ENCODE data around the gene MRPL51. TPM values are rescaled to one million over a fixed set of nuclear protein-coding genes. Genes with fewer than 3 reads are reported as not detected.
A peak's percentile ranks its signal among the peaks of the same experiment; 100 is the strongest.

Gene MRPL51
- total RNA-seq, 1 donor from 2014 or later = 168 TPM

DNA sequence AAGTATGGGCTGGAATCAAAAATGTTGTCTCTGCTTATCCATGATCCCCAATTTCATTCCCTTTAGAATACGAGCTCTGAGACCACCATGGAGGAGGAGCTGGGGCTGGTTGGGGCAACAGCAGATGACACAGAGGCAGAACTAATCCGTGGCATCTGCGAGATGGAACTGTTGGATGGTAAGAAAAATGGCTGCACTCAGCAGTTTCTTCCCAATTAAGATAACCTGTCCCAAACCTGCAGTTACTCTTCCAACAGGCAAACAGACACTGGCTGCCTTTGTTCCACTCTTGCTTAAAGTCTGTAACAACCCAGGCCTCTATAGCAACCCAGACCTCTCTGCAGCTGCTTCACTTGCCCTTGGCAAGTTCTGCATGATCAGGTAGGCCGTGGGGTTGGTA lies 34.6 kb upstream of the MRPL51 start:
- Mint-ChIP-seq H3K27me3 (ENCODE audit: unreplicated experiment) (peaks cover 8% of the 10 kb centered on the region), H3K9me3 (ENCODE audit: unreplicated experiment) (no peaks in the 10 kb centered on the region), H3K27ac (ENCODE audit: unreplicated experiment) (no peak overlapping the region), H3K36me3 (ENCODE audit: low read depth, unreplicated experiment) (peaks cover 44% of the 10 kb centered on the region), H3K4me3 (ENCODE audit: unreplicated experiment) (no peak overlapping the region), H3K4me1 (ENCODE audit: unreplicated experiment) (peaks cover 10% of the 10 kb centered on the region)
- DNase-seq (ENCODE audit: low spot score) = no peak
- TF ChIP-seq, protein P1, sequence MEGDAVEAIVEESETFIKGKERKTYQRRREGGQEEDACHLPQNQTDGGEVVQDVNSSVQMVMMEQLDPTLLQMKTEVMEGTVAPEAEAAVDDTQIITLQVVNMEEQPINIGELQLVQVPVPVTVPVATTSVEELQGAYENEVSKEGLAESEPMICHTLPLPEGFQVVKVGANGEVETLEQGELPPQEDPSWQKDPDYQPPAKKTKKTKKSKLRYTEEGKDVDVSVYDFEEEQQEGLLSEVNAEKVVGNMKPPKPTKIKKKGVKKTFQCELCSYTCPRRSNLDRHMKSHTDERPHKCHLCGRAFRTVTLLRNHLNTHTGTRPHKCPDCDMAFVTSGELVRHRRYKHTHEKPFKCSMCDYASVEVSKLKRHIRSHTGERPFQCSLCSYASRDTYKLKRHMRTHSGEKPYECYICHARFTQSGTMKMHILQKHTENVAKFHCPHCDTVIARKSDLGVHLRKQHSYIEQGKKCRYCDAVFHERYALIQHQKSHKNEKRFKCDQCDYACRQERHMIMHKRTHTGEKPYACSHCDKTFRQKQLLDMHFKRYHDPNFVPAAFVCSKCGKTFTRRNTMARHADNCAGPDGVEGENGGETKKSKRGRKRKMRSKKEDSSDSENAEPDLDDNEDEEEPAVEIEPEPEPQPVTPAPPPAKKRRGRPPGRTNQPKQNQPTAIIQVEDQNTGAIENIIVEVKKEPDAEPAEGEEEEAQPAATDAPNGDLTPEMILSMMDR (IDR thresholded peaks at IDR 0.05; ENCODE audit: unreplicated experiment) = no peak

DNA sequence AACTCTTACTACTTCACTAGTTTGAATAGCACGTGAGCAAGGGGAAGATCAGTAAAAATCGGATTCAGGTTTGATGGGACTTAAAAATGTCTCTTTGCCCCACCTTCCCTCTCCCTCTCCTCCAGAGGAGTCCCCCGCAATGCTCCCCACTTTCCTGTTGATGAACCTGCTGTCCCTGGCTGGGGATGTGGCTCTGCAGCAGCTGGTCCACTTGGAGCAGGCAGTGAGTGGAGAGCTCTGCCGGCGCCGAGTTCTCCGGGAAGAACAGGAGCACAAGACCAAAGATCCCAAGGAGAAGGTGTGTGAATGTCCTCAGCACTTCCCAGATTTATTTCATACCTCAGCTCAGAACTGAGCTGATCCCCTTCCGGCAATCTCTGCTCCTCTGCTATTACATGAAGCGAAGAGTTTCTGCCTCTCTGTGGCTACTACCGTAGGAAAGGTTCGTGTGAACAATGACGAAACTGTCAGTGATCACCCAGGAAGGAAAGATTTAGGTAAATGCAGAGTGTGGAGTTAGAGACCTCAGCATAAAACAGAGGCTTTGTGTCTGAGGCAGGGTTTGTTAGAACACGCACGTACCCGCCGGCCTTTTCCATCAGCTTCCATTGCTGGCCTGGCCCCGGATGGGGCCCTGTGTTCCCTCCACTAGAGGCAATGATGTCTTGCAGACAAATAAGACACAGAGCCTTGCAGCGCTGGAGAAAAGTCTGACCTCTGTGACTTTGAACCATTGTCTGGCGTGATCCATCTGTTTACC lies 33.9 kb upstream of the MRPL51 start:
- H3K27me3 Mint-ChIP-seq (ENCODE audit: unreplicated experiment) = peaks cover 1% of the 10 kb centered on the region
- H3K4me1 Mint-ChIP-seq (ENCODE audit: unreplicated experiment) = peaks cover 3% of the 10 kb centered on the region
- H3K4me3 Mint-ChIP-seq (ENCODE audit: unreplicated experiment) = no peak overlapping the region
- no peak for DNase-seq (ENCODE audit: low spot score)
- H3K36me3 Mint-ChIP-seq (ENCODE audit: low read depth, unreplicated experiment) = peaks cover 48% of the 10 kb centered on the region
- H3K9me3 Mint-ChIP-seq (ENCODE audit: unreplicated experiment) = no peaks in the 10 kb centered on the region
- TF ChIP-seq, protein P1 (IDR thresholded peaks at IDR 0.05; ENCODE audit: unreplicated experiment) = no peak
- H3K27ac Mint-ChIP-seq (ENCODE audit: unreplicated experiment) = no peak overlapping the region

DNA sequence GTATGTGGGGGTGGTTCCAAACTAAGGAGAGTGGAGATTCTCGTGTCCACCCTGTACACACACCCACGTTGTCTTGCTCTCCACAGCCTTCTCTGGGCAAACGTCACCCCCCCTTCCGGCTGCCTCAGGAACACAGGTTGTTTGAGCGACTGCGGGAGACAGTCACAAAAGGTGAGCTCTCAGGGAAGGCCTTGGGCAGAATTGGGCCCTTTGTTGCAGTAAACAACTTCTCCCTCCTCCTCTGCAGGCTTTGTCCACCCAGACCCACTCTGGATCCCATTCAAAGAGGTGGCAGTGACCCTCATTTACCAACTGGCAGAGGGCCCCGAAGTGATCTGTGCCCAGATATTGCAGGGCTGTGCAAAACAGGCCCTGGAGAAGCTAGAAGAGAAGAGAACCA lies 33.1 kb upstream of the MRPL51 start:
- no peak overlapping the region for H3K27ac Mint-ChIP-seq (ENCODE audit: unreplicated experiment)
- no peaks in the 10 kb centered on the region for H3K27me3 Mint-ChIP-seq (ENCODE audit: unreplicated experiment)
- TF ChIP-seq, protein P1 (IDR thresholded peaks at IDR 0.05; ENCODE audit: unreplicated experiment) = no peak
- no peaks in the 10 kb centered on the region for H3K4me1 Mint-ChIP-seq (ENCODE audit: unreplicated experiment)
- no peak for DNase-seq (ENCODE audit: low spot score)
- H3K9me3 Mint-ChIP-seq (ENCODE audit: unreplicated experiment) = no peaks in the 10 kb centered on the region
- peak overlapping the region; percentile 29 for H3K4me3 Mint-ChIP-seq (ENCODE audit: unreplicated experiment)
- peaks cover 52% of the 10 kb centered on the region for H3K36me3 Mint-ChIP-seq (ENCODE audit: low read depth, unreplicated experiment)

DNA sequence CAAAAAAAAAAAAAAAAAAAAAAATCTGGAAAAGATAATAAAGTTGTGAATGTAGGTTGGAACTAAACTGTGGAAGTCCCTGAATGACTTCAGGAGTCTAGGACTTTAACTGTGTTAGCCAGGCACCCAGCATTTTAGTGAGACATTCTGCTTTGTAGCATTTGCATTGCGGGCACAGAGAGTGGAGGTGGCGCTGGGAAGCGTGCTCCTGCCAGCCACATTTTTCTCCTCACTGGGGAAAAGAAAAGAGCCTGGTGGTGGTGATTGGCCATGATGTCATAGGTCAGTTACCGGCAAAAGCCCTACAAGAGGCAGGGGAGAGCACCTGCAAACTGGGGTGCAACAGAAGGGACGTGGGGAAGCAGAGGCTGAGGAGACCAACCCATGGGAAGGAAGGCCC lies 31.6 kb upstream of the MRPL51 start:
- no peaks in the 10 kb centered on the region for H3K4me1 Mint-ChIP-seq (ENCODE audit: unreplicated experiment)
- H3K27me3 Mint-ChIP-seq (ENCODE audit: unreplicated experiment) = peaks cover 3% of the 10 kb centered on the region
- H3K4me3 Mint-ChIP-seq (ENCODE audit: unreplicated experiment) = no peak overlapping the region
- no peaks in the 10 kb centered on the region for H3K9me3 Mint-ChIP-seq (ENCODE audit: unreplicated experiment)
- TF ChIP-seq, protein P1 (IDR thresholded peaks at IDR 0.05; ENCODE audit: unreplicated experiment) = no peak
- H3K36me3 Mint-ChIP-seq (ENCODE audit: low read depth, unreplicated experiment) = peaks cover 46% of the 10 kb centered on the region
- H3K27ac Mint-ChIP-seq (ENCODE audit: unreplicated experiment) = no peak overlapping the region
- no peak for DNase-seq (ENCODE audit: low spot score)

DNA sequence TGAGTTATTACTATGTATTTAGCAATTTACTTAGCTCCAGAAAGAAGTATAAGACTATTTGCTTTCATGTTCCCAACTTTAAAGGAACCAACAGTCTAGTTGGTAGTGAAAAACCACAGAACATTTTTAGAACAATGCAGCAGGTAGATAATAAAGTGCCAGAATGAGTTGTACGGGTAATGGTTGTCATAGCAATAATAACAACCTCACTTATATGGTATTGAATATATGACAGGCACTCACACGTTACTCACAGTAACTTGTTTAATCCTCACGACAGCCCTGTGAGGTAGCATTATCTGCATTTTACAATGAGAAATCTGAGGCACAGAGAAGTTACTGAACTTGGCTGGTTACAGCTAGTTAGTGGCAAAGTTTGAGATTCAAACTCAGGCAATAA lies 30.6 kb upstream of the MRPL51 start:
- Mint-ChIP-seq H3K27ac (ENCODE audit: unreplicated experiment) (peak overlapping the region; percentile 16), H3K4me1 (ENCODE audit: unreplicated experiment) (no peaks in the 10 kb centered on the region), H3K9me3 (ENCODE audit: unreplicated experiment) (no peaks in the 10 kb centered on the region), H3K27me3 (ENCODE audit: unreplicated experiment) (peaks cover 3% of the 10 kb centered on the region), H3K4me3 (ENCODE audit: unreplicated experiment) (no peak overlapping the region), H3K36me3 (ENCODE audit: low read depth, unreplicated experiment) (peaks cover 46% of the 10 kb centered on the region)
- TF ChIP-seq, protein P1 (IDR thresholded peaks at IDR 0.05; ENCODE audit: unreplicated experiment) = no peak
- no peak for DNase-seq (ENCODE audit: low spot score)

All from endothelial cell (in vitro differentiated cells).